Esophagus (tissue), 2 donors: ENCODE data around the gene KRTAP5-8. TPM values are rescaled to one million over a fixed set of nuclear protein-coding genes. Genes with fewer than 3 reads are reported as not detected.
"Not testable (repeated sequence)": the region's sequence is repeated elsewhere in the genome, so short reads cannot be mapped to it uniquely, and the experiment has no call there.

Experiments used
- H3K27ac ChIP-seq, 2 donors: one replicate each; pipeline ENCODE4 v1.5.1; 2013; ENCODE audit warnings: low read depth in 2 of 2, mild to moderate bottlenecking in 2 of 2, inconsistent platforms in 1 of 2, low read length in 1 of 2, moderate library complexity in 1 of 2
- H3K27me3 ChIP-seq, 2 donors: one replicate each; pipeline ENCODE4 v1.6.1; 2013; ENCODE audit warnings: low read length in 2 of 2, control low read depth in 1 of 2, mild to moderate bottlenecking in 1 of 2; ENCODE audit not compliant: insufficient read depth in 2 of 2, control insufficient read depth in 1 of 2
- H3K36me3 ChIP-seq, 2 donors: one replicate each; pipeline ENCODE4 v1.6.1; 2013; ENCODE audit warnings: low read length in 1 of 2; ENCODE audit not compliant: control insufficient read depth in 2 of 2, insufficient read depth in 2 of 2
- H3K4me1 ChIP-seq, 2 donors: one replicate each; pipeline ENCODE4 v1.6.1; 2013; ENCODE audit warnings: low read length in 1 of 2; ENCODE audit not compliant: control insufficient read depth in 2 of 2, insufficient read depth in 2 of 2
- H3K4me3 ChIP-seq, 2 donors: one replicate each; pipeline ENCODE4 v1.5.1; 2013; ENCODE audit warnings: low read length in 2 of 2, mild to moderate bottlenecking in 2 of 2, low read depth in 1 of 2, moderate library complexity in 1 of 2
- H3K9me3 ChIP-seq, 2 donors: one replicate each; pipeline ENCODE4 v1.6.1; 2013; ENCODE audit warnings: mild to moderate bottlenecking in 2 of 2, low read depth in 1 of 2, low read length in 1 of 2, moderate library complexity in 1 of 2; ENCODE audit not compliant: control insufficient read depth in 2 of 2, insufficient read depth in 1 of 2
- WGBS, 2 donors: extraction: QIAGEN DNeasy Blood & Tissue Kit; methylation state at CpG; one replicate each; pipeline ENCODE4 v1.1.7; 2013; 5-methylcytosine and 5-hydroxymethylcytosine counted together
- polyA plus RNA-seq, 2 donors: library from polyadenylated mRNA; stranded (reverse); fragments of 200-250 nt; gene quantifications; one replicate each; pipeline ENCODE4 v1.2.3, GENCODE V29; 2013
- donor health status: healthy with polysubstance abuse.
- donor health status: Bipolar disorder and iron deficiency.

Gene KRTAP5-8
- under 1 TPM; 0.07 to 0.31 TPM for polyA plus RNA-seq

GRCh38 chr11:71537977-71538665 is at the start of gene KRTAP5-8:
KRTAP5-8 (plus strand) TSS chr11:71538025; CDS start chr11:71538056, 31 bp downstream.
- not testable (repeated sequence) for H3K9me3 ChIP-seq, H3K4me1 ChIP-seq, H3K27ac ChIP-seq, H3K36me3 ChIP-seq, H3K4me3 ChIP-seq, H3K27me3 ChIP-seq
- 61 to 67% methylated on average over 4 of the region's 4 CpGs for WGBS, 2 donors

GRCh38 chr11:71488681-71489270 is 49.0 kb upstream of the KRTAP5-8 start:
- Histone ChIP-seq H3K36me3 (peaks cover 24 to 53% of the 10 kb centered on the region in 2 donors), H3K27me3 (no peaks in the 10 kb centered on the region), H3K4me1 (peaks cover 0 to 5% of the 10 kb centered on the region in 2 donors), H3K9me3 (no peaks in the 10 kb centered on the region), H3K4me3 (no peak overlapping the region), H3K27ac (no peak overlapping the region)
- WGBS, 2 donors: 73 to 89% methylated on average over 6 of the region's 6 CpGs

- peaks cover 17 to 49% of the 10 kb centered on the region in 2 donors for H3K36me3 ChIP-seq
- no peak overlapping the region for H3K27ac ChIP-seq
- no peaks in the 10 kb centered on the region for H3K9me3 ChIP-seq
- peaks cover 0 to 5% of the 10 kb centered on the region in 2 donors for H3K4me1 ChIP-seq
- 61 to 73% methylated on average over 15 of the region's 15 CpGs for WGBS, 2 donors
- H3K27me3 ChIP-seq: no peaks in the 10 kb centered on the region
- no peak overlapping the region for H3K4me3 ChIP-seq
Measured at GRCh38 chr11:71489311-71490043, 48.3 kb upstream of the KRTAP5-8 start.

GRCh38 chr11:71490044-71490730 is 47.6 kb upstream of the KRTAP5-8 start:
- Histone ChIP-seq H3K27me3 (no peaks in the 10 kb centered on the region), H3K4me3 (no peak overlapping the region), H3K9me3 (no peaks in the 10 kb centered on the region), H3K36me3 (peaks cover 10 to 41% of the 10 kb centered on the region in 2 donors), H3K4me1 (peaks cover 0 to 5% of the 10 kb centered on the region in 2 donors), H3K27ac (no peak overlapping the region)
- 92 to 94% methylated on average over 23 of the region's 23 CpGs for WGBS, 2 donors

GRCh38 chr11:71490731-71491390 is 47.0 kb upstream of the KRTAP5-8 start:
- H3K9me3 ChIP-seq: no peaks in the 10 kb centered on the region
- no peak overlapping the region for H3K27ac ChIP-seq
- H3K36me3 ChIP-seq: peaks cover 14 to 45% of the 10 kb centered on the region in 2 donors
- H3K4me1 ChIP-seq: peaks cover 0 to 5% of the 10 kb centered on the region in 2 donors
- no peaks in the 10 kb centered on the region for H3K27me3 ChIP-seq
- 95 to 96% methylated on average over 28 of the region's 28 CpGs for WGBS, 2 donors
- no peak overlapping the region for H3K4me3 ChIP-seq

- H3K4me3 ChIP-seq: no peak overlapping the region
- no peak overlapping the region for H3K27ac ChIP-seq
- peaks cover 20 to 45% of the 10 kb centered on the region in 2 donors for H3K36me3 ChIP-seq
- H3K4me1 ChIP-seq: peaks cover 0 to 5% of the 10 kb centered on the region in 2 donors
- H3K9me3 ChIP-seq: no peaks in the 10 kb centered on the region
- H3K27me3 ChIP-seq: no peaks in the 10 kb centered on the region
- WGBS, 2 donors: 93 to 95% methylated on average over 19 of the region's 19 CpGs
Measured at GRCh38 chr11:71491531-71491930, 46.3 kb upstream of the KRTAP5-8 start.

GRCh38 chr11:71491940-71492339 is 45.9 kb upstream of the KRTAP5-8 start:
- WGBS, 2 donors: 94 to 96% methylated on average over 9 of the region's 9 CpGs
- Histone ChIP-seq H3K27ac (no peak overlapping the region), H3K4me3 (no peak overlapping the region), H3K4me1 (peaks cover 0 to 5% of the 10 kb centered on the region in 2 donors), H3K27me3 (no peaks in the 10 kb centered on the region), H3K9me3 (no peaks in the 10 kb centered on the region), H3K36me3 (peaks cover 20 to 46% of the 10 kb centered on the region in 2 donors)

GRCh38 chr11:71495286-71496230 is 42.3 kb upstream of the KRTAP5-8 start:
- 94 to 97% methylated on average over 20 of the region's 20 CpGs for WGBS, 2 donors
- Histone ChIP-seq H3K27ac (no peak overlapping the region), H3K4me3 (no peak overlapping the region), H3K4me1 (peaks cover 0 to 2% of the 10 kb centered on the region in 2 donors), H3K27me3 (no peaks in the 10 kb centered on the region), H3K9me3 (no peaks in the 10 kb centered on the region), H3K36me3 (peaks cover 29 to 47% of the 10 kb centered on the region in 2 donors)
